GM19397 (cell line): ENCODE measurements around the gene S100PBP.
"Not testable (repeated sequence)": the region's sequence is repeated elsewhere in the genome, so short reads cannot be mapped to it uniquely, and the experiment has no call there.

Experiments used
- ATAC-seq: cut with Tn5 transposase; IDR thresholded peaks from one replicate; pipeline ENCODE4 v1.9.1; 2021; ENCODE audit warnings: mild to moderate bottlenecking, moderate library complexity; ENCODE audit not compliant: unreplicated experiment

S100PBP gene

DNA sequence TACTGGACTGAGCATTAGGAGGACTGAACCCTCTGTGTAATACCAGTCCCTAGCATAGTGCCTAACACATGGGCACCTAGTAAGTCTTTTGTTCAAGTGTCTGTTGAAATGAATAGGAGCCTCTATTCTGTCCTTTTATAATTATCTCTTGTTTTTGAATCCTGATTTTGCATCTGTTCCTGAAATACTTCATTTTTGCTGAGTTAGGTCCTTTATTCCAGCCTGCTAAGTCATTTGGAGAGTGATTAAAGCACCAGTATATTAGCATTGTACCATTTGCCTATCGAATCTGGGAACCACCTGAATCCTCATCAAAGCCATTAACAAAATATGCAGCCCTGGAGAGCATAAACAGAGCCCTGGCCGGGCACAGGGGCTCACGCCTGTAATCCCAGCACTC is 32.6 kb upstream of the S100PBP start:
- ATAC-seq, result no peak

DNA sequence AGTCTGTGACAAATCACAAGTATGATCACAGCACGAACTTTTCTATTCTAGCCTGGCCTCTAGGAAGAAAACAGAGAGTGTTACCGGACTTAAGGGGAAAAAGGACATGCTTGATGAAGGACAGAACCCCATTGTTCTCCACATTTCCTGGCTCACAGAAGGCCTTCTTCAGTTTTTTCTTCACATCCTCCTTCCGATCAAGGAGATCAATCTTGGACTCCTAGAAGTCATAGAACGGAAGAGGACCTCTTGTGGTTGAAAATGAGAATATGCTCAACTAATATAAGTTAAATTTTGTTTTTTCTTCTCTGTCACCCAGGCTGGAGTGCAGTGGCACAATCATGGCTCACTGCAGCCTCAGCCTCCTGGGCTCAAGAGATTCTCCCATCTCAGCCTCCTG is 30.6 kb upstream of the S100PBP start:
- ATAC-seq, result no peak

DNA sequence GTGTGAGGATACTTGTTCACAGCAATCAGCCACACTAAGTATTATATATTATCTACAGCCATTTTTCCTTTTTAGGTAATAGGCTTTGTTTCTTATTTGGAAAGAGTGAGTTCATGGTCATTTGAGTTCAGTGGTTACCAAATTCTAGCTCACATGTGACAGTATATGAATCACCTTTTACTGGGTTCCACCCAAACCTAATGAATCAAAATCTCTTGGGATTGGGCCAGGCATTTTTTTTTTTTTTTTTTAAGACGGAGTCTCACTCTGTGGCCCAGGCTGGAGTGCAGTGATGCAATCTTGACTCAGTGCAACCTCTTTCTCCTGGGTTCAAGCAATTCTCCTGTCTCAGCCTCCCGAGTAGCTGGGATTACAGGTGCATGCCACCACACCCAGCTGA is 28.1 kb upstream of the S100PBP start:
- ATAC-seq, result not testable (repeated sequence)

DNA sequence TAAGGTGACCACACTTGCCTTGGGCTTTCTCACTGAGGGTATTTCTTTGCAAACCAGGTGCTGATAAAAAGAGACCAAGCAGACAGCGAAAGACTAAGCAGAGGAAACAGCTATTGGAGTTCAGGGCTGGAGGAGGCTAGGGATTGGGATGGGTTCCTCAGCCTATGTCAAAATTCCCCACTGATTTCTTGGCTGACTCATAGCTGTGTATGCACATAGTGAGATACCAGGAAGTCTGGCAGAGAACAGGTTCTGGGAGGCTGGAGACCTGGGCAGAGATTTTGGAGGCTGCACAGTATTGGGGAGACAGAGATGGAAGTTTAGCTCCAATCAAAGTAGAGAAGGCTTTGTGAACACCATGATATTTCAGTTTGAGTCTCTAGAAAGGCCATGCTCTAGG is 25.6 kb upstream of the S100PBP start:
- no peak for ATAC-seq

DNA sequence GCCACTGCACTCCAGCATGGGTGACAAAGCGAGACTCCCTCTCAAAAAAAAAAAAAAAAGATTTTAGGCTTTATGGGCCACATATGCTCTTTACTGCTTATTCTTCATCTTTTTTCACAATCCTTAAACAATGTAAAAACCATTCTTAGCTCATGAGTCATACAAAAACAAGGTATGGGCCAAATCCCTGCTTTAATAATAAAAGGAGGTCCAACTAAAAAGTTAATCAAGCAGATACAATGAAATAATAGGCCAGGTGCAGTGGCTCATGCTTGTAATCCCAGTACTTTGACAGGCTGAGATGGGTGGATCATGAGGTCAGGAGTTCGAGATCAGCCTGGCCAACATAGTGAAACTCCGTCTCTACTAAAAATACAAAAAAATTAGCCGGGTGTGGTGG is 21.7 kb upstream of the S100PBP start:
- not testable (repeated sequence) for ATAC-seq

DNA sequence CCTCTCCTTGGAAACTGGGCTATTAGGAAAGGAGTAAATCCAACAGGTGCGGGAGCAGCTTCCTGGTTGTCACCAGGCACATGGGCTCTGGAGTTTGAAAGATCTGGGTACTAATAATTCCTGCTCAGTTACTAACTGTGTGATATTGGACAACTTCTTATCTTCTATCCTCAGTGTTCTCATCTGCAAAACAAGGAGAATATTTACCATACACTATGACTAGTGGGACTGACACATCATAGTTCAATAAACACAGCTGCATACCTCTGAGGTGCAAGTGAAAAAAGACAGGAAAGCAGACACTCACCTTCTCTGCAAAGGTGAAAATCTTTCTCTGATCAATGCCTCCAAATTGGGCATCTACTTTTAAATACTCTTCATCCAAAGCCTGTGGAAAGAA is 20.0 kb upstream of the S100PBP start:
- ATAC-seq, result no peak

DNA sequence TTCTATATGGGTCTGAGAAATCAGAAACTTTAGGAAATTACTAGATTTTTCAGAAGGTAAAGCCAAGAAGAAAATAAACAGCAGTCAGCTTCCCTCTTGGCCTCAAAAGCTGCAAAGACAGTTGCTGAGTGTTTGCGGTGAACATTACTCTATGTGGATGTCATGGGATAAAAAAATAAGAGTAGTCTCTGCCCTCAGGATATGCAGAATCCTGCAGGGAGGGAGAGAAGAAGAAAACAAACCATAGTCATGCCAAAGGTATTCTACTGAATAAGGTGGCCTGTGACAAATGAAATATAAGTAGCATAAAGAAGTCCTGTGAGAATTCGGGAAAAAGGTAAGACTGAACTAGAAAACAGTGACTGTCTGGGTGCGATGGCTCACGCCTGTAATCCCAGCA is 19.3 kb upstream of the S100PBP start:
- no peak for ATAC-seq

DNA sequence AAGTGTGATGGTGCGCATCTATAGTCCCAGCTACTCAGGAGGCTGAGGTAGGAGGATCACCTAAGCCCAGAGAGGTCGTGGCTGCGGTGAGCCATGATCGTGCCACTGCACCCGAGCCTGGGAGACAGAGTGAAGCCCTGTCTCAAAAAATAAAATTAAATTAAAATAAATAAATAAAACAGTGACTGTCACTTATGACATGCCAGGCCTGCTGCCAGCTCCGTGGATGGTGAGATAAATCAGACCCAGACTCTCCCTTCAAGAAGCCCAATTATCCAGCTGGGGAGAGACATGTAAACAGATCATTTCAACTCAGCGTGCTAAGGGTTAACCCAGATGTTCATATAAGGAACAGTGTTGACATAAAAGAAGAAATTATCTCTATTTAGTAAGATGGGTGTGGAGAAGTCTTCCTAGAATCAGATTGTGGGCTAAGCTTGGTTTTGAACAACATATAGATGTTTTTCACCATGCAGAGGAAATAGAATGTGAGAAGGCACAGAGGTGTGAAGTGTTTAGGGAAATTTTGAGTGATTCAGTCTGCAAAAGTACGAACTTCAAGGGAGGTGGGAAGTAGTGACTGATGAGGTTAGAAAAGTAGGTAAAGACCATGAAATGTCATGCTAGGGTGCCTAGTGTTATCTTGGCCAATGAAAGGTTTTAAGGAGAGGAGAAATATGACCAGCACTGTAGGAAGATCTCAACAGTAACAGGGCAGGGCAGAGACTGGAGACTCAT is 18.6 kb upstream of the S100PBP start:
- no peak for ATAC-seq

DNA sequence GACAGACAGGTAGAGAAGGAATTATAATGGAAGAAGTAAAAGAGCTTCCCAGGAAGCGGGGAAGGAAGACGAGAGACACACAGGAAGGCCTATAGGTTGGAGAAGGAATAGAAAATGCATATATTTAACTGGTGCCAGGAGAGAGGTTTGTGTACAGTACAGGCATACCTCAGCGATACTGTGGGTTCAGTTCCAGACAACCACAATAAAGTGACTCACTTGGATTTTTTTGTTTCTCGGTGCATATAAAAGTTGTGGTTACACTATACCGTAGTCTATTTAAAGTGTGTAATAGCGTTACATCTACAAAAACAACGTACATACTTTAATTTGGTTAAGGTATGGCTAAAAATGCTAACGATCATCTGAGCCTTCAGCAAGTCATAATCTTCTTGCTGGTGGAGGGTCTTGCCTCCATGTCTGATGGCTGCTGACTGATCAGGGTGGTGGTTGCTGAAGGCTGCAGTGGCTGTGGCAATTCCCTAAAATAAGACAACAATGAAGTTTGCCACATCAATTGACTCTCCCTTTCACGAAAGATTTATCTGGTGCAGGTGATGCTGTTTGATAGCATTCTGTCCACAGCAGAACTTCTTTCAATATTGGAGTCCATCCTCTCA is 16.2 kb upstream of the S100PBP start:
- no peak for ATAC-seq

DNA sequence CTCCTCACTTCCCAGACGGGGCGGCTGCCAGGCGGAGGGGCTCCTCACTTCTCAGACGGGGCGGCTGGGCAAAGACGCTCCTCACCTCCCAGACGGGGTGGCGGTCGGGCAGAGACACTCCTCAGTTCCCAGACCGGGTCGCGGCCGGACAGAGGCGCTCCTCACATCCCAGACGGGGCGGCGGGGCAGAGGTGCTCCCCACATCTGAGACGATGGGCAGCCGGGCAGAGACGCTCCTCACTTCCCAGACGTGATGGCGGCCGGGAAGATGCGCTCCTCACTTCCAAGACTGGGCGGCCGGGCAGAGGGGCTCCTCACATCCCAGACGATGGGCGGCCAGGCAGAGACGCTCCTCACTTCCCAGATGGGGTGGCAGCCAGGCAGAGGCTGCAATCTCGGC is 13.0 kb upstream of the S100PBP start:
- not testable (repeated sequence) for ATAC-seq

DNA sequence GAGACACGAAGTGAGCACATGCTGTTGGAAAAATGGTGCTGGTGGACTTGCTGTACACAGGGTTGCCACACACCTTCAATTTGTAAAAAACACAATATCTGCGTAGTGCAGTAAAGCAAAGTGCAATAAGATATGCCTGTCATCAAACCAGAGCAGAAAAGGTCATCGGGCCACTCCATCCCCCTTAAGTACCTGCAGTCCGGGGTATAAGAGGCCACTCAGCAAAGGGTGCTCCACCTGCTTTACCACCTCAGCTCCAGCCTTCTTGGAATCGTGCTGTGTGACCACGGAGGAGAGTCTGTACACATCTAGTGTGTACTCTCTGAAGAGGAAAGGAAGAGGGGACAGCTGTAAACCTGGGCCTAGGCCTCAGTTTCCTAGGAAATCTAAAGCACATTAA is 11.2 kb upstream of the S100PBP start:
- ATAC-seq, result no peak

DNA sequence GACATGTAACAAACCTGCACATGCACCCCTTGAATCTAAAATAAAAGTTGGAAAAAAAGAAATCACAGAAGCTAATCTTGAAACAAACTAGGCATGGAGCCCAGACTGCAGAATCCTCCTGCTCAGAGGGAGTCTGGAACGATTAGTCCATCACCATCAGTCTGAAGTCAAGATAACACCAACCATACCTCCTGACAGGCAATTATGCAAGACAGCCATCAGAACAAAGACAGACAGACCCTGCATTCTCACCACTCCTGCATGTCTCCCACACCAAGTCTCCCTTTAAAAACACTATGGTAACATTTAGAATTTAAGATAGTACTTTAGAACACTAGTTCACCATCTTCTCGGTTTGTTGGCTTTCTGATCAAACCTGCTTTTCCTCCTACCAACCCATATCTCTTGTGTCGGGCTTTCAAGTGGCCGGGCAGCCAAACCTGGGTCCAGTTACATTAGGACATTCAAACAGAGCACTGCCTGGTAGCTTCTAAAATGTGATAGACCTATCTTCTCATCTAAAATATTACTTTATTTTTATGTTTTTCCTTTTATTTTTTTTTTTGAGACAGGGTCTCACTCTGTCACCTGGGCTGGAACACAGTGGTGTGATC is 10.4 kb upstream of the S100PBP start:
- ATAC-seq, result no peak

DNA sequence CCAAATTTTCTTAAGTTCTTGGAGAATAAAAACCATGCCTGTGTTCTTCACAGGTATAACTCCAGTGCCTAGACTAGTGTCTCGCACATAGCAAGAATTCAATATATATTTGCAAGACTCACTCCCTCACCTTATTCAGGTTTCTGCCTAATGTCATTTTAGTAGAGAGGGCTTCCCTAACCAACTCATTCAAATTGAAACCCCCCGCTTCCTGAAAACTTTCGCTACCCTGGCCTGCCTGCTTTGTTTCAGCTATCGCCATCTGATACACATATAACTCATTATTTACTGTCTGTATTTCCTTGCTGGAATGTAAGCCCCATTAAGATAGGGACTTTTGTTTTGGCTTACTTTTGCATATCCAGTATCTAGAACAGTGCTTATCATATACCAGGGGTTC is 8.9 kb upstream of the S100PBP start:
- no peak for ATAC-seq

DNA sequence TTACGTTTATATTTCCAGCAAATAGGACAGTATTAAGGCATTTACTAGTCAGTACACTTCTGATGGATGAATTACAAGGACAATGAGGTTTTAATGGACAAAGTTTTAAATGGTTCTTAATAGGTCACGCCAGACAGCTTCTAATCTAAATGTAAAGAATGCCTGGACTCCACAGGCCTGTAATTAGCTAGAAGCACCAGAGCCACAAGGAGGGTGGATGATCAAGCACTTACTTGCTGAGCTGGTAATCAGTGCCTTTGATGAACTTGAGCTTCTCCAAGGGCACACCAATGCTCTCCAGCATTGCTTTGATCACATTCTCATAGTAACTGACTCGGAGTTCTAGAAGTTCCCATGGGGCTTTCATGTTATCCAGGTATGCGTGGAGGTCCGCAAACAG is 7.1 kb upstream of the S100PBP start:
- ATAC-seq, result no peak

DNA sequence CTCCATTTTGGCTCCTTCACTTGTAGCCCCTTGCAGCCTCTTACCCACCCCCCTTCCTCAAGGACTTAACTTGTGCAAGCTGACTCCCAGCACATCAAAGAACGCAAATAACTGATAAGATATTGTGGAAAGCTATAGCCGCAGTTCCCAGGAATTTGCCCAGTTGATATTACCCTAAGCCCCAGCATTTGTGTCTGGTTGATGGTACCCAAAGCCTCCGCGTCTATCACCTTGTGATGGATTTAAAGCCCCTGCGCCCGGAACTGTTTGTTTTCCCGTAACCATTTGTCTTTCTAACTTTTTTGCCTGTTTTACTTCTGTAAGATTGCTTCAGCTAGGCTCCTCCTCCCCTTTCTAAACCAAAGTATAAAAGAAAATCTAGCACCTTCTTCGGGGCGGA is 6.2 kb upstream of the S100PBP start:
- no peak for ATAC-seq

DNA sequence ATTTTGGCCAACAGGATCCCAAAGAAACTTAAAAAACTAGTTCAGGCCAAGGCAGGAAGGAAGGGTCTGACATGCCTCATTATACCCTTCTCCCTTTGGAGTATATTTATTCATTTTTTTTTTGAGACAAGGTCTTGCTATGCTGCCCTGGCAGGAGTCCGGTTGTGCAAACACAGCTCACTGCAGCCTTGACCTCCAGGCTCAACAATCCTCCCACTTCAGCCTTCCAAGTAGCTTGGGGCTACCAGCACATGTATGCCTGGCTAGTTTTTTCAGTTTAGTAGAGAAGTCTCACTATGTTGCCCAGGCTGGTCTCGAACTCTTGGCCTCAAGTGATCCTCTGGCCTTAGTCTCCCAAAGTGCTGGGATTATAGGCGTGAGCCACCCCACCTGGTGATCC is 5.5 kb upstream of the S100PBP start:
- ATAC-seq, result no peak

DNA sequence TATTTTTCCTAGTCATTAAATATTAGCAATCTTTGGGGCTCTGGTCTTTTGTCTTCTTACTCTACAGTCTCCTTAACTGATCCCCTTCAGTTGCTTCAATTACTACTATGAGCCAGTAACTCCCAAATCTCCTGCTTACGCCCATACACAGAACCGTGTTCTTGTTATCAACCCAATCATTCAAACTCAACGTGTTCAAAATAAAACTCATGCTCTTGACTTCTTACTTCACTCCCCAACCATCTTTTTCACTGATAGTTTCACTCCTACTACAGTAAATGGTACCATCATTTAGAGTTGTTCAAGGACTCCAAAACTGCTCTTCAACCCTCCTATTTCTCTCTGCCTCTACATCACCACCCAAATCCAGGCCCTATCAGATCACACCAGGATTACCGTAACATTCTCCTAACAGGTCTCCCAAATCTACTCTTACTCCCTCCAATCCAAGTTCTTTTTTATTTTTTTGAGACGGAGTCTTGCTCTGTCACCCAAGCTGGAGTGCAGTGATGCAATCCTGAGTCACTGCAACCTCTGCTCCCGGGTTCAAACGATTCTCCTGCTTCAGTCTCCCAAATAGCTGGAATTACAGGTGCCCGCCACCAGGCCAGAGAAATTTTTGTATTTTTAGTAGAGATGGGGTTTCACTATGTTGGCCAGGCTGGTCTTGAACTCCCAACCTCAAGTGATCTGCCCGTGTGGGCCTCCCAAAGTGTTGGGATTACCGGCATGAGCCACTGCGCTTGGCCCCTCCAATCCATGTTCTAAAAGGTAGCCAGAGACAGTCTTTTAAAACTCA is 3.3 kb upstream of the S100PBP start:
- ATAC-seq, result no peak

DNA sequence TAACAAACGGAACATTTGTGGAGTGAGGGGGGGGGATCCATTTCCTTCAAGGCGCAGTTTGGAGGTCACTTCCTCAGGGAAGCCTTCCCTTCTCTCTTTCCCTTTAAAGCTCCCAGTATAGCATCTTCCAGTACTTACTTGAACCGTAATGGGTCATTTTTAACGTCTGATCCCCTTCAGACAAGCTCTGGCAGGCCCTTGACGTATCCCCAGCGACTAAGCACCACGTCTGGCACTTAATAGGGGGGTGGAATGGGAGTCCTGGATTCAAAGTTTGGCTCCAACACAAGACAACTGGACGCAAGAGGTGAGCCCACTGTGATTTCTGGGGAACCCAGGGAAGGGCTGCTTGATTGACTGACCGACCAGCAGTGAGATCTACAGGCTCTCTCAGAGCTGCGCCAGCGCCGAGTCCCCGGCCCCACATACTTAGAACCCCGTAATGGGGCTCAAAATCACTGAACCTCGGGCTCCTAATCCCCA is 736 bp upstream of the S100PBP start:
- peak; percentile 8 for ATAC-seq

DNA sequence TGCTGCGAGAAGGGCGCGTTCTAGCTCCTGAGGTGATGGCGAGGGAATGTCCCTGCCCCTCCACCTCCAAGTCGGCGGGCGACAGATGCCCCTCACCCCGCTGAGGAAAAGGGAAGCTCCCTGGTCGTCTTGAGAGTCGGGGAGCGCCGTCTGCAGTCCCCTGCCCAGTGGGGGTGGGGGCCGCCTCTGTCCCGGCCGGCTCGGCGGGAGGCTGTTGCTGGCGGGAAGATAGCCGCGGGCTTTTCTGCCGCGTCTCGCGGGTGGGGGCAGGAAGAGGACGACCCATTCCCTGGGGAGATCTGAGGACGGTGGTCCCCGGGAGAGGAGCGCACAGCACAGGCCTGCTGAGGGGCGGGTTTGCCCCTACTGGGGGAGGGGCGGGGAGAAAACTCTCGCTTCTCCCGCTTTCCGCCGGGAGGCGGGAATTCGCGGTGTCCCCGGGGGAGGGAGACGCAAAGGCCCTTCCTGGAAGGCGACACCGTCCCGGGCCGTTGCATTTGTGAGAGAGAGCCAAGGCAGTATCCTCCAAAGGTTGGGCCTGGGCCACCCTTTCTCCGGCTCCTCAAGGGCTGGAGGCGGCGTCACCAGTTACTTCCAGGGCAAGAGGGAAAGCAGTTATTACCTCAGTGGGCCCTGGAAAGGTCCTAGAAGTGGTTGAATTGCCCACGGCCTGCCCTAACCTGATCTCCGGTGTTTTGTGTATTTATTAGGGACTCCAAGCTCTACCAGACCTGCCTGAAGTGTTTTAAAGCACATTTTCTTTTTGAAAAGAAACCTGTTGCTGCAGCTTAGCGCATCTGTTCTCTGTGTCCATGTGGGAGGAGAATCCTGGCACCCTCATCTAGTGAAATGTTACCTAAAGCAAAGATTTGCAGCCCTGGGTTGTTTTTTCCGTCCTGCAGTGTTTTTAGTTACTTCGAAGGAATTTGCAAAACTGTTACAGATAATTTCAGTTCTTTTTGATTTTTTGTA is 648 bp downstream of the S100PBP start:
- peak; percentile 14 for ATAC-seq

DNA sequence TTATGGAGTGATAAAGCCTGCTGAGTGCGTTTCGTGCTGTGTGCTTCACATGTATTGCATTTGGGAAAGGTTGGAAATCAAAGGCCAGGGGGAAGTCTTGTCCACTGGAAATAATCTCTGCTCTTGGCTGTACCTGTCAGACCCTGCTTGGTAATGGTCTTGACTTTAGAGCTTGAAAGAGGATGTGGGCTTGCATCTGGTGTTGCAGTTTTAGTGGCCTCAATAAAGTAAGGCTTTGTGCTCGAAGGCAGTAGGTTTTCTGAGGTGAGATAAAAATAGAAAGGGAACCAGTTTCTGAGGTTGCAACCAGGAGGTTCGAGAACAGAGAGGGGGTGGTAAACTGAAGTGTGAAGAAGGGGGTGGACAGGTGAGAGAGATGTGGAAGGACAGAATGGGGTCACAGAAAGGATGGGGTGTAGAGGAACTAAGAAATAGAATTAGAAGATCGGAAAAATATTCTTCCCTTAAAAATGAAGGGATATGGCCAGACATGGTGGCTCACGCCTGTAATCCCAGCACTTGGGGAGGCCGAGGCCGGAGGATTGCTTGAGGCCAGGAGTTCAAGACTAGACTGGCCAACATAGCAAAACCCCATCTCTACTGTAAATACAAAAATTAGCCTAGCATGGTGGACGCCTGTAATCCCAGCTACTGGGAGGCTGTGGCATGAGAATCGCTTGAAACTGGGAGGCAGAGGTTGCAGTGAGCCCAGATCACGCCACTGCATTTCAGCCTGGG is 1.5 kb downstream of the S100PBP start:
- no peak for ATAC-seq
